ENCODE measurements around the gene CYP3A4.
"Not testable (repeated sequence)": the region's sequence is repeated elsewhere in the genome, so short reads cannot be mapped to it uniquely, and the experiment has no call there.

Gene CYP3A4

DNA sequence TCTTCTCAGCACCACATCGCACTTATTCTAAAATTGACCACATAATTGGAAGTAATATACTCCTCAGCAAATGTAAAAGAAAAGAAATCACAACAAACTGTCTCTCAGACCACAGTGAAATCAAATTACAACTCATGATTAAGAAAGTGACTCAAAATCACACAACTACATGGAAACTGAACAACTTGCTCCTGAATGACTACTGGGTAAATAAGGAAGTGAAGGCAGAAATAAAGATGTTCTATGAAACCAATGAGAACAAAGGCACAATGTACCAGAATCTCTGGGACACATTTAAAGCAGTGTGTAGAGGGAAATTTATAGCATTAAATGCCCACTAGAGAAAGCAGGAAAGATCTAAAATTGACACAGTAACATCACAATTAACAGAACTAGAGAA is 10.6 kb downstream of the CYP3A4 start:
- H3K9me3 ChIP-seq (ENCODE audit: insufficient read depth, low read depth, low read length); H3K36me3 ChIP-seq (ENCODE audit: insufficient read depth, low read length); H3K4me3 ChIP-seq (ENCODE audit: low read length); H3K9ac ChIP-seq (ENCODE audit: low read depth, low read length); H3K4me1 ChIP-seq (ENCODE audit: insufficient read depth, low read length); H3K27ac ChIP-seq (ENCODE audit: low read depth, low read length); H3K27me3 ChIP-seq (ENCODE audit: insufficient read depth, low read length): not testable (repeated sequence)
- 89% methylated on average over 1 of the region's 1 CpG for WGBS

DNA sequence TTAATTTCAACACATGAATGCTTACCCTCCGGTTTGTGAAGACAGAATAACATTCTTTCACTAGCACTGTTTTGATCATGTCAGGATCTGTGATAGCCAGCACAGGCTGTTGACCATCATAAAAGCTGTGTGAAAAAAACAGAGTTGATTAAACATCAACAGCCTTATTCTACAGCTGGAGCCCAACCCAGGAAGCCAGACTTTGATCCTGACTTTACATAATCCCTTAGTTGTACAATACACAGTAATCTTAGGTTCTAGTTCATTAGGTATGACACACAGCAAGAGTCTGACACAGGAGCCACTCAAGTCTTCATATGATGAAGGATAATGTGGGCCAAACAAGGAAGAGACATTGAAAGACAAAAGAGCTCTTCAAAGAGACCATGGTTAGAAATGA is 11.4 kb downstream of the CYP3A4 start:
- no peaks in the 10 kb centered on the region for H3K9me3 ChIP-seq (ENCODE audit: insufficient read depth, low read depth, low read length)
- no peak overlapping the region for H3K27ac ChIP-seq (ENCODE audit: low read depth, low read length)
- no peaks in the 10 kb centered on the region for H3K27me3 ChIP-seq (ENCODE audit: insufficient read depth, low read length)
- H3K36me3 ChIP-seq (ENCODE audit: insufficient read depth, low read length), result no peaks in the 10 kb centered on the region
- H3K9ac ChIP-seq (ENCODE audit: low read depth, low read length), result no peak overlapping the region
- H3K4me1 ChIP-seq (ENCODE audit: insufficient read depth, low read length), result no peaks in the 10 kb centered on the region
- WGBS, result 86% methylated on average over 1 of the region's 1 CpG
- H3K4me3 ChIP-seq (ENCODE audit: low read length), result no peak overlapping the region

DNA sequence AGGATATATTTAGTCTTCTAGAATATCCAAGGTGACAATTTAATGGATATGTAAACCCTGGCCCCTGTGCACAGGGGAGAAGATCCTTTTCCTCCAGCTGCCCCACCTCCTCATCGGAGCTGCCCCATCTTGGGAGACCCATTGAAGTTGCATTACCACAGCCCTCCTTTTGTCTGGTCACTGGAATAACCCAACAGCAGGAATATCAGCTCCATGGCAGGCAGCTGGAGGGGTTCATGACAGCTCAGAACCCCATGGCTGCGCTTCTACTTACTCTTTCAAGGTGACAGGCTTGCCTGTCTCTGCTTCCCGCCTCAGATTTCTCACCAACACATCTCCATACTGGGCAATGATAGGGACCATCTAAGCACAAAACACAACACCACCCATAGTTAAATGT is 14.5 kb downstream of the CYP3A4 start:
- H3K9ac ChIP-seq (ENCODE audit: low read depth, low read length); H3K27me3 ChIP-seq (ENCODE audit: insufficient read depth, low read length); H3K9me3 ChIP-seq (ENCODE audit: insufficient read depth, low read depth, low read length); H3K4me1 ChIP-seq (ENCODE audit: insufficient read depth, low read length); H3K27ac ChIP-seq (ENCODE audit: low read depth, low read length); H3K4me3 ChIP-seq (ENCODE audit: low read length); H3K36me3 ChIP-seq (ENCODE audit: insufficient read depth, low read length): not testable (repeated sequence)
- WGBS, result 94% methylated on average over 2 of the region's 3 CpGs

DNA sequence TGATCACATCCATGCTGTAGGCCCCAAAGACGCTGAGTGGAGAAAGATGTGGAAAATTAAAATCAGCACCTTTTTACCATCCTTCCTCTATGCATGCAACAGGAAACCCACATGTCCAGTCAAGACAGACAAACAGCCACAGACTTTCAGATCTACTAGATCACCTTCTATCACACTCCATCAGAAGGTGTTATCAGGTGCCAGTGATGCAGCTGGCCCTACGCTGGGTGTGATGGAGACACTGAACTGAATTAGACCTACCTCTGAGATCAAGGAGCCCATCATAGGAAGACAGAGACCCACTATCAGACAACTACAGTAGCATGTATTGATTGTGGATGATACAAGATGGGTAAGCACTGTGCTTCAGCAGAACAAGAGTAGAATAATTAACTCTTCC is 15.5 kb downstream of the CYP3A4 start:
- H3K4me1 ChIP-seq (ENCODE audit: insufficient read depth, low read length), result no peaks in the 10 kb centered on the region
- H3K9ac ChIP-seq (ENCODE audit: low read depth, low read length), result no peak overlapping the region
- 100% methylated on average over 2 of the region's 2 CpGs for WGBS
- H3K36me3 ChIP-seq (ENCODE audit: insufficient read depth, low read length), result no peaks in the 10 kb centered on the region
- H3K4me3 ChIP-seq (ENCODE audit: low read length), result no peak overlapping the region
- no peaks in the 10 kb centered on the region for H3K9me3 ChIP-seq (ENCODE audit: insufficient read depth, low read depth, low read length)
- H3K27me3 ChIP-seq (ENCODE audit: insufficient read depth, low read length), result no peaks in the 10 kb centered on the region
- H3K27ac ChIP-seq (ENCODE audit: low read depth, low read length), result no peak overlapping the region

DNA sequence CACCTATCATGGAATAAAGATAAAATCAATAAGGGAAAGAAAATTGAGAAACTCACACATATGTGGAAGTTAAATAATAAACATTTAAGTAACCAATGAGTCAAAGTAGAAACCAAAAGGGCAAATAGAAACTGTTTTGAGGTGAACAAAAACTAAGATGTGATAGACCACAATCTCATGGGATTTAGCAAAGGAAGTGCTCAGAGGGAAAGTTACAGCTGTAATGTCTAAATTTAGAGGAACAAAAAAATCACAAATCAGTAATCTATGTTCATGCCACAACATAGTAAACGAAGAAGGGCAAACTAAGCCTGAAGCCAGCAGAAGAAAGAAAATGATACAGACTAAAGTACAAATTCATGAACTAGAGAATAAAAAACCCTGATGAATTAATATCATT is 16.3 kb downstream of the CYP3A4 start:
- no peak overlapping the region for H3K4me3 ChIP-seq (ENCODE audit: low read length)
- H3K27ac ChIP-seq (ENCODE audit: low read depth, low read length), result no peak overlapping the region
- H3K9ac ChIP-seq (ENCODE audit: low read depth, low read length), result no peak overlapping the region
- H3K4me1 ChIP-seq (ENCODE audit: insufficient read depth, low read length), result no peaks in the 10 kb centered on the region
- H3K27me3 ChIP-seq (ENCODE audit: insufficient read depth, low read length), result no peaks in the 10 kb centered on the region
- no peaks in the 10 kb centered on the region for H3K9me3 ChIP-seq (ENCODE audit: insufficient read depth, low read depth, low read length)
- H3K36me3 ChIP-seq (ENCODE audit: insufficient read depth, low read length), result no peaks in the 10 kb centered on the region
- WGBS, result no CpG with 5 or more reads among the region's 1 CpG

DNA sequence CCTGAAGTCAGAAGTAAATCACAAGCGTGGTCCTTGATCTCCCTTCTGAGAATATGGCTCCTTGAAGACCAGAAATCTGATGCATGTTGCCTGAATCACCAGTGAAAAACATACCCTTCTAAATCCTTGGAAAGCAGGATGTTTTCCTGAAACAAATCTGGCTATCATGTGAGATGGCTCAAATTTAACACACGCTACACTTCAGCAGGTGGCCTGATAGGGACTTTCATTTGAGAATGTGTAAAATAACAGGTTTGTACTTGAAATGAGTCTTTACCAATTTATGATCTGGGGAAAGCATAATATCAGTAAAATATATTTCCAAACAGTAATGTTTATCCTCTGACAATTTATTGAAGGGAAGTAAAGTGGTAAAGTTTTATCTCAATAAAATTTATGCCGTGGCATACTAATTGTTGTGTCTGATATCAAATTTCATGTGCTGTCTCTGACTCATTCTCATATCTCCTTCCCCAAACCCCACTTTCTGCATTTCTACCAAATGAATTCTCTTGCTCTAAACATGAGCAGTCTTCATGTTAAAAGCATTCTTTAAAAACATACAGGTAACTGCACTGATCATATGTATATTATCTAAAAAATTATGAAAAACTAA is 17.4 kb downstream of the CYP3A4 start:
- Histone ChIP-seq H3K4me3 (ENCODE audit: low read length) (no peak overlapping the region), H3K9me3 (ENCODE audit: insufficient read depth, low read depth, low read length) (no peaks in the 10 kb centered on the region), H3K9ac (ENCODE audit: low read depth, low read length) (no peak overlapping the region), H3K36me3 (ENCODE audit: insufficient read depth, low read length) (no peaks in the 10 kb centered on the region), H3K4me1 (ENCODE audit: insufficient read depth, low read length) (no peaks in the 10 kb centered on the region), H3K27me3 (ENCODE audit: insufficient read depth, low read length) (no peaks in the 10 kb centered on the region), H3K27ac (ENCODE audit: low read depth, low read length) (no peak overlapping the region)
- WGBS, result 95% methylated on average over 2 of the region's 3 CpGs

DNA sequence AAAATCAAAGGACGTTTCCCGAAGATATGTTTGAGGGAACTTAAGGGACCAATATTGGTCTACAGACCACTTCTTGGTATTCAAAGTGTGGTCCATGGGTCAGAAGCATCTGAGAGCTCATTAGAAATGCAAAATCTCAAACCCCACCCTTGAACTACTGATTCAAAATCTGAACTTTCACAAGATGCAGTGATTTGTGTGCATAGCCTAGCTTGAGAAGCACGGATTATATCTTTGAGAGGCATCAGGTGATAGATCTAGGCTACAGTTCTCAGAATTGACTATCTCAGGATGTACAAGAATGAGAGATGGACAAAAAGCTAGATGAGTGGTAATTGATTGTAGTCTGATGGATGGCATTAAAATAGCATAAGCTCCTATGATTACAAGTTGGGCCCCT is 19.5 kb downstream of the CYP3A4 start:
- no peak overlapping the region for H3K4me3 ChIP-seq (ENCODE audit: low read length)
- H3K27ac ChIP-seq (ENCODE audit: low read depth, low read length), result no peak overlapping the region
- no peaks in the 10 kb centered on the region for H3K27me3 ChIP-seq (ENCODE audit: insufficient read depth, low read length)
- no peaks in the 10 kb centered on the region for H3K9me3 ChIP-seq (ENCODE audit: insufficient read depth, low read depth, low read length)
- H3K9ac ChIP-seq (ENCODE audit: low read depth, low read length), result no peak overlapping the region
- no peaks in the 10 kb centered on the region for H3K36me3 ChIP-seq (ENCODE audit: insufficient read depth, low read length)
- H3K4me1 ChIP-seq (ENCODE audit: insufficient read depth, low read length), result no peaks in the 10 kb centered on the region
- 90% methylated on average over 3 of the region's 3 CpGs for WGBS

DNA sequence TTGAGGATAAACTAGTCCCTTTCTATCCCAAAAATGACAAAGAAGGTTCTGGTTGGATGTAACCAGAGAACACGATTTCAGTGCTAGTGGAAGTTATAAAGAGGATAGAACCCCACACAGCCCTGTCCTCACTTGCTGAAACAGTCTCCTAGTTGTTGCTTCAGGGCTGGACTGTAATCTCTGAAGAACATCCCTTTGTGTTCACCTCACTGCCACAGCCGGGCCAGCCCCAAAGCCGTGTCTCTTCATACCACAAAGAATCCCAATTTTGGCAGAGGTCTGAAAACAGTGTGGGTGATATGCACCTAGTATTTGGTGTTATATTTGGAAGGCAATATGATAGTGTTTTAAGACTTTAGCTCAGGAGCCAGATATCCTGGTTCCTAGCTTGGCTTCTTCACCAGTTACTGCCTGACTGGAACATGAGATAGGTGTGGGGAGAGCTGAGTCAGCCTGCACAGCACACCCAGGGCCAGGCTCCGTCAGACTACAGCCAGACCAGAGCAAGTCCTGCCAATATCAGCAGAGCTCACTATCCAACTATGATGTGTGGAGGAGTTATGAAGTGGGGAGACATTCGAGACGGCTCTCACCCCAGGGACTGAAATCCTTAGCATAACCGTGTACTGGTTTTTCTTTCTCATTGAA is 21.2 kb downstream of the CYP3A4 start:
- Histone ChIP-seq H3K9ac (ENCODE audit: low read depth, low read length) (no peak overlapping the region), H3K36me3 (ENCODE audit: insufficient read depth, low read length) (no peaks in the 10 kb centered on the region), H3K27me3 (ENCODE audit: insufficient read depth, low read length) (no peaks in the 10 kb centered on the region), H3K27ac (ENCODE audit: low read depth, low read length) (no peak overlapping the region), H3K4me1 (ENCODE audit: insufficient read depth, low read length) (no peaks in the 10 kb centered on the region), H3K9me3 (ENCODE audit: insufficient read depth, low read depth, low read length) (no peaks in the 10 kb centered on the region), H3K4me3 (ENCODE audit: low read length) (no peak overlapping the region)
- 86% methylated on average over 6 of the region's 7 CpGs for whole genome bisulfite sequencing

DNA sequence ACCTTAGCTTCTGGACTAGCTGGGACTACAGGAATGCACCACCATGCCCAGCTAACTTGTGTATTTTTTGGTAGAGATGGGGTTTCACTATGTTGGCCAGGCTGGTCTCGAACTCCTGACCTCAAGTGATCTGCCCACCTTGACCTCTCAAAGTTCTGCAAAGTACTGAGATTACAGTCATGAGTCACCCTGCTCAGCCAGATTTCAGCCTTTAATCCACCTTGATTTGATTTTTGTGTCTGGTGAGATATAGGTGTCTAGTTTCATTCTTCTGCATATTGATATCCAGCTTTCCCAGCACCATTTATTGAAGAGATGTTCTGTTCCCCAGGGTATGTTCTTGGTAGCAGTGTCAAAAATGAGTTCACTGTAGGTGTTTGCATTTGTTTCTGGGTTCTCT is 28.9 kb downstream of the CYP3A4 start:
- H3K4me3 ChIP-seq (ENCODE audit: low read length), result no peak overlapping the region
- peaks cover 9% of the 10 kb centered on the region; the same call in 1 of the 2 replicates for H3K4me1 ChIP-seq (ENCODE audit: insufficient read depth, low read length)
- no peak overlapping the region for H3K9ac ChIP-seq (ENCODE audit: low read depth, low read length)
- H3K27ac ChIP-seq (ENCODE audit: low read depth, low read length), result no peak overlapping the region
- no peaks in the 10 kb centered on the region for H3K27me3 ChIP-seq (ENCODE audit: insufficient read depth, low read length)
- no peaks in the 10 kb centered on the region for H3K36me3 ChIP-seq (ENCODE audit: insufficient read depth, low read length)
- WGBS, result 89% methylated on average over 1 of the region's 1 CpG
- H3K9me3 ChIP-seq (ENCODE audit: insufficient read depth, low read depth, low read length), result no peaks in the 10 kb centered on the region

DNA sequence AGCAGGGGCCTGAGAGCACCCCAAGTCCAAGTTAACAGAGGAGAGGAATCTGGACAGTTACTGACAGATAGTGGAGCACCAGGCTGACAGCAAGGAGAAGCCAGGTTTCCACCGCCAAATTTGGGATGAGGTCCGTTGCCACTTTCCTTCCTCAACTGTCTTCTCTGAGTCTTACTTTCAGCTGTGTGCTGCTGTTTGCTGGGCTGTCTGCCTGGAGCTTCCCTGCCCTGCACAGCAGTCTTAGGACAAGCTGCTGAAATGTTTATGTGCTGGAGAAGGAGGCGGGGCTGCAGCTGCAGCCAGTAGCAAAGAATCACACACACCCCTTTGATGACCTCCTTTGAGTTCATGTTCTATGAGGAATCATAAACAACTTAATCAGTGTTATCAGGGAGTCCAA is 31.6 kb downstream of the CYP3A4 start:
- H3K9ac ChIP-seq (ENCODE audit: low read depth, low read length), result no peak overlapping the region
- no peaks in the 10 kb centered on the region for H3K9me3 ChIP-seq (ENCODE audit: insufficient read depth, low read depth, low read length)
- 84% methylated on average over 3 of the region's 3 CpGs for WGBS
- no peaks in the 10 kb centered on the region for H3K36me3 ChIP-seq (ENCODE audit: insufficient read depth, low read length)
- peaks cover 9% of the 10 kb centered on the region; the same call in 1 of the 2 replicates for H3K4me1 ChIP-seq (ENCODE audit: insufficient read depth, low read length)
- H3K27ac ChIP-seq (ENCODE audit: low read depth, low read length), result no peak overlapping the region
- H3K27me3 ChIP-seq (ENCODE audit: insufficient read depth, low read length), result no peaks in the 10 kb centered on the region
- no peak overlapping the region for H3K4me3 ChIP-seq (ENCODE audit: low read length)

DNA sequence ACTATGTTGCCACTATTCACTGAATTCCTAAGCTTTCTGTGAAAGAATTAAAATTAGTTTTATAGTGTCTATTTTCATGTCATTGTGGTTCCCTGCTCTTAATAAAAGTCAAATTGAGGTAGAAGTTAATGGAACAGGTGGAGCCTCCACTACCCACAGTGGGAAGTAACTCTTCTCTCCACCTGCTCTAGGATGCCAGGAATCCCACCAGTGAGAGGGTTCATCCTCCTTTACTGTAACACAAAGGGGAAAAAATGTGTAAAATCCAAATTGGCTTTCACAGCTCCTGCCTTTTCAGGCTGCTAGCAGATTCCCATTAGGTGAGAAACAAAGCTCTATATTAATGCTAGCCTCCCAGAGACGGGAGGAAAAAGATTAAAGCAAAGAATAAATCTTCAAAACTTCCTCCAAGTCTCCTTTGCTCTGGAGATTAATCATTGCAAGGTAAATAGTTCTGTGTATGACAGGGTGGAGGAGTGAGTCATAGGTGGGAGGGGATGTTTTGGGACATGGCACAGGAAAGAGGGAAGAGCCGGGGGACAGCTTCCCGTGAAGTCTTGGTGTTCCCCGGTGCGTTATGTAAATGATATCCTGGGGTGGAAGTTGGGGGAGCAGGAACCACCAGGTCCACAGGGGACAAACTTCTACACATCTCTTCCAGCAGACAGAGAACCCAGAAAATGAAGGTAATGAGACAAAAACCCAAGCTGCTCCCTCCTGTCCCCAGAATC is 32.5 kb downstream of the CYP3A4 start:
- not testable (repeated sequence) for H3K4me1 ChIP-seq (ENCODE audit: insufficient read depth, low read length); H3K27me3 ChIP-seq (ENCODE audit: insufficient read depth, low read length); H3K9ac ChIP-seq (ENCODE audit: low read depth, low read length); H3K9me3 ChIP-seq (ENCODE audit: insufficient read depth, low read depth, low read length); H3K27ac ChIP-seq (ENCODE audit: low read depth, low read length); H3K4me3 ChIP-seq (ENCODE audit: low read length); H3K36me3 ChIP-seq (ENCODE audit: insufficient read depth, low read length)
- WGBS, result 25% methylated on average over 3 of the region's 5 CpGs

Data from HUES64 (cell line).